Endothelial cell of umbilical vein (primary cell): ENCODE results near the gene RASL12.

Source experiments
- CTCF ChIP-seq, 2 donors: IDR thresholded peaks; 1 replicate in 1 of 2; 2 replicates in 1 of 2; pipeline ENCODE4 v1.5.1; 2011; ENCODE audit warnings: low read length in 2 of 2, mild to moderate bottlenecking in 2 of 2, moderate library complexity in 2 of 2, control low read depth in 1 of 2, inconsistent platforms in 1 of 2, low read depth in 1 of 2; ENCODE audit not compliant: insufficient read depth in 1 of 2; ENCODE audit errors: extremely low read depth in 1 of 2
- GATA2 ChIP-seq: IDR thresholded peaks from 2 replicates; pipeline ENCODE4 v1.7.0; 2011; ENCODE audit warnings: low read depth, mild to moderate bottlenecking, moderate library complexity, mixed read lengths, low read length; ENCODE audit not compliant: insufficient read length, insufficient read depth
- POLR2A ChIP-seq: IDR thresholded peaks from 2 replicates; pipeline ENCODE4 v1.6.1; 2012; ENCODE audit warnings: low read depth, mild to moderate bottlenecking, control low read depth, low read length
- POLR2AphosphoS5 ChIP-seq: IDR thresholded peaks from 2 replicates; pipeline ENCODE4 v1.6.1; 2012; ENCODE audit warnings: low read depth, mild to moderate bottlenecking, control low read depth, low read length, moderate library complexity; ENCODE audit not compliant: insufficient read depth

- TF ChIP-seq POLR2AphosphoS5, result no peak
- no peak for TF ChIP-seq CTCF (IDR thresholded peaks at IDR 0.05; ENCODE audit: extremely low read depth in 1 of 2, insufficient read depth in 1 of 2, low read depth in 1 of 2, low read length in 2 of 2)
- no peak for TF ChIP-seq POLR2A
- TF ChIP-seq GATA2, result no peak
Measured at GRCh38 chr15:65004993-65005392, 62.8 kb downstream of the RASL12 start.
